CMK (cell line): ENCODE measurements around the gene IWS1.
"Not testable (repeated sequence)": the region's sequence is repeated elsewhere in the genome, so short reads cannot be mapped to it uniquely, and the experiment has no call there.

Source experiments
- DNase-seq: peaks from one replicate; pipeline ENCODE4 v3.0.0-alpha.2; 2010; ENCODE audit warnings: low read depth

The IWS1 gene

GRCh38 chr2:127560201-127560930, 34.1 kb upstream of the IWS1 start:
- no peak for DNase-seq

GRCh38 chr2:127559454-127559853, 33.2 kb upstream of the IWS1 start:
- DNase-seq: no peak

DNA sequence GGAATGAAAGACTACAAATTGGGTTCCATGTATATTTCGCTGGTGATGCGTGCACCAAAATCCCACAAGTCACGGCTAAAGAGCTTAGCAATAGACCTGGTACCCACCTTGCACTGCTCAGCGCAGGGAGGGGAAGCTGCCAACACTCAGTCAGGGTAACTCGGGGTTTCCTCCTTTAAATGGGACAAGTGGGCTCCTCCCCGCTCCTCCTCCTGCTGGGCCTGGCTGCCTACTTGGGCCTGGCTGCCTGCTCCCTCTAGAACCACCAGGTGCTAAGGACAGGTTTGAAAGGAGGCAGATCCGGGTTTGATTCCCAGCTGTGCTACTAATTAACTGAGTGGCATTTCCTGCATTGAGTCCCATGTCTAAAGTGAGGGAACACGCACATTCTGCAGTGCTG, 32.6 kb upstream of the IWS1 start:
- no peak for DNase-seq

GRCh38 chr2:127552846-127553245, 26.6 kb upstream of the IWS1 start:
- no peak for DNase-seq

DNA sequence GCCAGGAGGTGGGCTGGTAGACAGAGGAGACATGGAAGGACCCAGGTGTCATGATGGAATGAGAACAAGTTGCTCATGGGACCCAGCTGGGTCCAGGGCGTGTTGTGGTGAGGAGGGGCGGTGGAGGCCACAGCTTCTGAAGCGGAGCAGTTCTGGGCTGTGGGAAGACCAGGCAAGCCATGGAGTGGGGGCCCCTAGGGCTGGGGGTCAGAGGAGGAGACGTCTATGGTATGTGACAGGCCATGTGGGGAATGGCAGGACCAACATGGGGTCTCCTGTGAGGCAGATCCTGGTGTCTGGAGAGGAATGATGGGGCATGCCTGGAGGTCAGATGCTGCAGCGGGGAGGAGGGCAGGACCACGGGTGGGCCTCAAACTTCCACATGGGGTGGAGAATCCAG, 26.0 kb upstream of the IWS1 start:
- no peak for DNase-seq

DNA sequence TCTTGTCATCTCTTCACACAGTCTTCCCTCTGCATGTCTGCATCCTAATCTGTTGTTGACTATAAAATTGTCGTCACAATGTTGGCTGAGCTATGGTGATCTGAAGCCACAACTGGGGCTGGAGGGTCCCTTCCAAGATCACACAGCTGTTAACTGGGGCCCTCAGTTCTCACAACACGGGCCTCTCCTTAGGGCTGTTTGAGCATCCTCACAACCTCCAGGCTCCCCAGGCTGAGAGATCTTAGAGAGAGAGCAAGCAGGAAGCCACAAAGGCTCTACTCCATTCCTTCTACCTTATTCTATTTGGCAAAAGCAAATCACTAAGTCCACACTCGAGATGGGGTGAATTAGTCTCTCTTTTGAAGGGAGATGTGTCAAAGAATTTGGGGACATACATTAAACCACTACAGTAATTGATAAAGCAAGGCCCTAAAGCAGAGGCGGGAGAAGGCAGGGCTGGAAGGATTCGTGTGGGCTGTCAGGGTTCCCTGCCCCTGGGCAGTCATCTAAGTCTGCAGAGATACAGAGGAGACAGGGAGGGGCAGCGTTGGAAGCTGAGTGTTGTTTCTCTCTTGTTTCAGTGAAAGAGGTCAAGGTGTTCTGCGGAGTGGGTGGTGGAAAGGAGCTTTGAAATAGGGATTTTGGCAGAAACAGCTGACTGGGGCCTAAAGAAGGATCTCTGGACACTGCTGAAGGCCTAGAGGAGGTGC, 25.1 kb upstream of the IWS1 start:
- no peak for DNase-seq

GRCh38 chr2:127546797-127547196, 20.5 kb upstream of the IWS1 start:
- DNase-seq: no peak

DNA sequence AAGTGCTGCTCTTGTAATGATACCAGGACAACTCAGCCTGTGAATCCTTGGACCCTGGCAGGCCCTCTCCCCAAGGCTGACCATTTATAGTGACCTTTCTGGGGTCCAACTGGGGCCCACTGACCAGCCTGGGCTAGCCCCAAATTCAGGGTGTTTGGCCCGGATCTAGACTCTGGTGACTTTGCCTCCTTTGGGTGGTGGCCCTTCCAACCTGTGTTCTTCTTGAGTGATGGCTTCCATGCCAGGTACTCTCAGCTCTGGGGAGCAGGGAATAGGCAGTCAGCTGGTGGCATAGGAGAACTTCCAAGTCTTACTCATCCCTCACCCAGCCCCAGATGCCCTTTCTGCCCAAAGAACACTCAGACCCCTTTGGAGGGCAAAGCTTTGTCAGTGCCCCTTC, 19.5 kb upstream of the IWS1 start:
- DNase-seq: no peak

GRCh38 chr2:127545189-127545588, 18.9 kb upstream of the IWS1 start:
- no peak for DNase-seq

DNA sequence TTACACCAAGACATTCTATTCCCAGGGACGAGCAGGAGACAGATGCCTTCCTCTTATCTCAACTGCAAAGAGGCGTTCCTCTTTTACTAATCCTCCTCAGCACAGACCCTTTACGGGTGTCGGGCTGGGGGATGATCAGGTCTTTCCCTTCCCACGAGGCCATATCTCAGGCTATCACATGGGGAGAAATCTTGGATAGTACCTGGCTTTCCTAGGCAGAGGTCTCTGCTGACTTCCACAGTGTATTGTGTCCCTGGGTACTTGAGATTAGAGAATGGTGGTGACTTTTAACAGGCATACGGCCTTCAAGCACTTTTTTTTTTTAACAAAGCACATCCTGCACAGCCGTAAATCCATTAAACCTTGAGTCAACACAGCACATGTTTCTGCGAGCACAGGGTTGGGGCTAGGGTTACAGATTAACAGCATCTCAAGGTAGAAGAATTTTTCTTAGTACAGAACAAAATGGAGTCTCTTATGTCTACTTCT, 16.8 kb upstream of the IWS1 start:
- DNase-seq: not testable (repeated sequence)

GRCh38 chr2:127542231-127542630, 15.9 kb upstream of the IWS1 start:
- no peak for DNase-seq

- DNase-seq: no peak
These were observed 15.5 kb upstream of the IWS1 start for GRCh38 chr2:127541809-127542208.

GRCh38 chr2:127537644-127538043, 11.4 kb upstream of the IWS1 start:
- no peak for DNase-seq

- DNase-seq: no peak
These were observed 10.6 kb upstream of the IWS1 start for GRCh38 chr2:127536707-127537541.

DNA sequence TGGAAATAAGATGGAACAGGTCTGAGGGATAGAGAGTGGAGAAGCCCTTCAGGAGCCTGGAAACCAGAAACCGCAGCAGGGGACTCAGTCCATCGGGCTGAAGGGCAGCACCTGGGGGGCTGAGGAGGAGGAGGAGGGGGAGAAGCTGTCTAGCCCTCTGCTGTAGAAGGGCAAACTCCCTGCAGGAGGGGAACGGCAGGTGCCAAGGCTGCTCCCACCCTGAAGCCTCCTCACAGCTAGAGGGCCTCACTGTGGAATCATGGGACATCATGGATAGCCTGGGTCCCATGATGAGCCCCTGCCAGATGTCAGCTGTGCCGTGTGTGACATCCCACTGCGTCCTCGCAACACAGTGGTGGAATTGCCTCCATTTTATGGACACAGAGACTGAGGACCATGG, 9.6 kb upstream of the IWS1 start:
- no peak for DNase-seq

GRCh38 chr2:127535422-127535901, 9.2 kb upstream of the IWS1 start, which contains the start of gene MYO7B:
Gene MYO7B, plus strand, starts transcription at chr2:127535683. Its CDS starts 24,040 bp downstream, at chr2:127559723.
- DNase-seq: no peak

DNA sequence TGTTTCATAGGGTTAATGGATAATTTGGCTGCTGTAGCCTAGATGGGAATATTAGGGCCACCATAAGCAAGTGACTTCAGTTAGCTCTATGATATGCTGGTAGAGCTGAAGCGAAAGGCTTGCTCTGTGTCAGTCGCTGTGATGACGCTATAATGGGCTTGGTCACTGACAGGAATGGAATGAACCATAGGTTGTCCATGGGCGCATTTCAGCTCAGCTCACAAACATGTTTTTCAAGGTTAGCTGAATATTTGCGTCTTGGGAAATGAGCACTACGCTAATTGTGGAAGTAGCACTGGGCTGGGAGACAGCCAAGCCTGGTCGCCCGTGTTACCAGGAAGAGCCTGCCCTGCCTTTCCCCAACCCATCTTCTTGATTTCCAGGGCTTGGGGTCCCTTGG, 6.0 kb upstream of the IWS1 start:
- no peak for DNase-seq

GRCh38 chr2:127531221-127531648, 4.9 kb upstream of the IWS1 start:
- no peak for DNase-seq

DNA sequence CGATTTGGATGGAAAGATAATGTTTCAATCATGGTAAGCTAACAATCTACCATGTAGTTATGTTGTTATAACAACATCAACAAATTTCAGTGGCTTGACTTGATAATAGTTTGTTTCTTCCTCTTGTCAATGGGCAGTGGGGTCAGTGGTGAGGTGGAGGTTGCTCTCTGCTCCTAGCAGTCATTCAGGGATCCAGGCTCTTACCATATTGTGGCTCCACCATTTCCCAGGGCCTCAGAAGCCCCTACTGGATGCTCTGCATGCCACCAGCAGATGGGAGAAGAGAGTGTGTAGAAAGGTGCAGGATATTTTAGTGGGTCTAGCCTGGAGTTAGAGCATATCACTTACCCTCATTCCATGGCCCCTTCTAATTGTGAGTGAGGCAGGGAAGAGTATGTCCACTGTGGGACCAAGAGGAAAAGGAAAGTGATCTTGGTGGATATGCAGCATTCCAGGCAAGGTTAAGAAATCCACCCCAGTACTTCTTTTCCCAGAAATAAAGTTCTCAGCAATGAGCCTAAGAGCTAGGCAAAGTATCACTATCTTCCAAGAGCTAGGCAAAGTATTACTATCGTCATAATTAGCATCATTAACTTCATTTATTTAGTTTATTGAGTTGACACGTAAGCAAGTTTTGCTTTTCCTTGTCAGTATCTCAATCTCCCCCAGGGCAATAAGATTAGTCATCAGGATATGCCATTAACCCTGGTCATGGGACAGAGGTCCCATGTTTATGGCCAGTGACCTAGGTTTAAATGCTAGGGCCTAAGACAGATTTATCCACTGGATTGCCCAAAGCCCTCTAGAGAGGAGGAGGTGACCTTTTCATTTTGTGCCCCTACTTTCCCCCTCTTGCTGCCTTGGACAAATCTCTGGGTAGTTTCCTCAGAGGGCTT, 4.2 kb upstream of the IWS1 start:
- no peak for DNase-seq

DNA sequence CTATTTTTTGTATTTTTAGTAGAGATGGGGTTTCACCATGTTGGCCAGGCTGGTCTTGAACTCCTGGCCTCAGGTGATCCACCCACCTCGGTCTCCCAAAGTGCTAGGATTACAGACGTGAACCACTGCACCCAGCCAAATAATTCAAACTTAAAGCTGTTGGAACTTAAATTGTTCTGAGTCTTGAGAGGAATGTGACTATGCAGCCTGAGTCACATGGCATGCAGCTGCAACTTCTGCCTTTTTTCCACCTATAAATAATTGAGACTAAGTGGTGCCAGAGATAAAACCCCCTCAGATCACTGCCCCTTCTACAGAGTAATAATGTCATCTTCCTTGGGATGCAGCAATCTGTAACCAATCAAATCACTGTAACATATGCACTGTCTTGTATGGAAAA, 3.1 kb upstream of the IWS1 start:
- not testable (repeated sequence) for DNase-seq

GRCh38 chr2:127528487-127528886, 2.2 kb upstream of the IWS1 start:
- no peak for DNase-seq
